GM10248 (cell line): ENCODE data around the gene KLK7.

Experiments
- CTCF ChIA-PET: fragments of 300-600 bp; sonication (Branson Sonifier 250); formaldehyde crosslinking; extraction: SDS; loops from one replicate; lab custom pipeline; 2021; ENCODE audit warnings: antibody characterized with exemption; lab: Yijun Ruan, JAX
- POLR2A ChIA-PET: fragments of 350-650 bp; sonication (Branson Sonifier 250); formaldehyde crosslinking; extraction: SDS; loops from one replicate; lab custom pipeline; 2020; ENCODE audit warnings: antibody characterized with exemption; lab: Yijun Ruan, JAX
- DNase-seq: peaks from one replicate; pipeline ENCODE4 v3.0.0; 2012; ENCODE audit errors: extremely low spot score
- TF ChIP-seq, protein P1 (sequence below): IDR thresholded peaks from 2 replicates; pipeline ENCODE4 v1.5.1; 2012; ENCODE audit warnings: mild to moderate bottlenecking, low read depth; ENCODE audit errors: extremely low read depth, missing control alignments, control extremely low read depth

Gene KLK7

DNA sequence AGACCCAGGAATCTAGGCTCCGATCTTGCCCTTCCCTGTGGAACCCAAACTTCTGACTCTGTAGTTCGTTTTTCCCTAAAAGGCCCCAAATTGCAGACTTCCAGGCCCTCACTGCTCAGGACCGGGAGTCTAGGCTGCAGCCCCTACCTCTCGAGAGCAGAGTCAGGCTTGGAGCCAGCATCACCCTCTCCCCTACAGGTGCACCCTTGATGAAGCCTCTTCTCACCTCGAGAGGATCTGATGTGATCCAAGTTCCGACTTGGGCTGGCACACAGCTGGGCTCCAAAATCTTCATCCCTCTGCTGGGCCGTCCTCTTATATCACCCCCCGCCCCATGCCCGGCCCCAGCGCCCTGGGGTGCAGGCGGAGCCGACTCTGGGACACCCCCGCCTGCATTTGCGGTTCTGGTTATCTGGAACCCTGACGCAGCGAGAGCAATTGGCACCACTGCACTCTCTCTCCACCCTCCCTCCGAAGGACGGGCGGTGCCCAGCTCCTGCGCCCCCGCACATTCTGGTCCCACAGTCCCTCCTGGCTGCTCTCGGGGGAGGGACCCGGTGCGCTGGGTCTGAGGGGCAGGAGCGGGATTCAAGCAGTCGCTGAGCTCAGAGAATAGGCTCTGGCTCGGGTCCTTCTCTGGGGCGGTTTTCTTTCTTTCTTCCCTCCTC lies at the start of gene KLK7:
KLK7 (minus strand) TSS at position 293 of the 668 bp plus-strand sequence. CDS start 1,518 bp downstream, outside the sequence.
- CTCF ChIA-PET, result no interaction called here
- TF ChIP-seq, protein P1, sequence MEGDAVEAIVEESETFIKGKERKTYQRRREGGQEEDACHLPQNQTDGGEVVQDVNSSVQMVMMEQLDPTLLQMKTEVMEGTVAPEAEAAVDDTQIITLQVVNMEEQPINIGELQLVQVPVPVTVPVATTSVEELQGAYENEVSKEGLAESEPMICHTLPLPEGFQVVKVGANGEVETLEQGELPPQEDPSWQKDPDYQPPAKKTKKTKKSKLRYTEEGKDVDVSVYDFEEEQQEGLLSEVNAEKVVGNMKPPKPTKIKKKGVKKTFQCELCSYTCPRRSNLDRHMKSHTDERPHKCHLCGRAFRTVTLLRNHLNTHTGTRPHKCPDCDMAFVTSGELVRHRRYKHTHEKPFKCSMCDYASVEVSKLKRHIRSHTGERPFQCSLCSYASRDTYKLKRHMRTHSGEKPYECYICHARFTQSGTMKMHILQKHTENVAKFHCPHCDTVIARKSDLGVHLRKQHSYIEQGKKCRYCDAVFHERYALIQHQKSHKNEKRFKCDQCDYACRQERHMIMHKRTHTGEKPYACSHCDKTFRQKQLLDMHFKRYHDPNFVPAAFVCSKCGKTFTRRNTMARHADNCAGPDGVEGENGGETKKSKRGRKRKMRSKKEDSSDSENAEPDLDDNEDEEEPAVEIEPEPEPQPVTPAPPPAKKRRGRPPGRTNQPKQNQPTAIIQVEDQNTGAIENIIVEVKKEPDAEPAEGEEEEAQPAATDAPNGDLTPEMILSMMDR, result no peak
- no peak for DNase-seq
- POLR2A ChIA-PET, result no interaction called here

GRCh38 chr19:51031880-51032225 lies 48.1 kb upstream of the KLK7 start:
- POLR2A ChIA-PET, result no interaction called here
- DNase-seq, result no peak
- CTCF ChIA-PET, result no interaction called here
- TF ChIP-seq, protein P1, result no peak

DNA sequence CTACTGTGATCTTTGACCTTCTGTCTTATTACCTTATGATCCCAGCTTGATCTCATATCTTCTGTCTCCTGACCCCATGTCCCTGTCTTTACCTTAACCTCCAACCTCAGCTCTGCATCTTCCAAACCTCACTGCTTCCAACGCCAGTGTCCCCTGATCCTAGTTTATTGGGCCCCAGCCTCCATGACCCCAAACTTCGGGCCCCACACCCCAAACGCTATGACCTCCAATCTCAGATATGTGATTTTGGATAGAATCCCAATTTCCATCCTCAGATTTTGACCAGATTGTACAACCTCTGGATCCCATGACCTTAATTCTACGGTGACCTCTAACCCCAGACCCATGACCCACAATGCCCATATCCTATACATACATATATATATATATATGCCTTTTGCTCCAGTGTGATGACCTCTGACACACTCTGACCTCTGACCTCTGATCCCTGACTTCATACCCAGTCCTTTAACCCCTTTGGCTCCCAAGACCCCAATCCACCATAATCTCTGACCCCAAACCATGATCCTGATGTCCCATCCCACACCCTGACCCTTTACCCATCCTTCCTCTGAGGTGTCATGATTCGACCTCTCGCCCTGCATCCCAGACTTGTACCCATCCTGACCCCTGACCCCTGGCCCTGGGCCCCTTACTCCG lies 47.6 kb upstream of the KLK7 start:
- CTCF ChIA-PET, result no interaction called here
- POLR2A ChIA-PET, result no interaction called here
- TF ChIP-seq, protein P1, result no peak
- no peak for DNase-seq

DNA sequence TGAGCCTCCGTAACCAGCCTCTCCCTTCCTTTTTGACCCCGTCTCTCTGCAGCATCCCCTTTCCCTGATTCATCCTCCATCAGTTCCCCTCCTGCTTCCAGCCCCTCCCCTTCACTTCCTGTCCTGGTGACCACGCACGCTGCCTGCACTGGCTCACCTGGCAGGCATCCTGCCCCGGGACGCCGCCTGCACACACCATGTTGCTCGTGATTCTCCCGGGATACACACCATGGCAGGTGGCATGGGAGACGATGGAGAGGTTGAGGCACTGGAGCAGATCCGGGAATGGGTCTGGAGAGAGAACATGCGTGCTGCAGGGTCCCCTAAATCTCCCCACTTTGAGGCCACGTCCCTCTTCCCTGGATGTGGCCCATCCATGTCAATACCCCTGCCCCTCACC lies 46.9 kb upstream of the KLK7 start:
- TF ChIP-seq, protein P1, result no peak
- CTCF ChIA-PET, result no interaction called here

GRCh38 chr19:51029718-51030117 lies 46.0 kb upstream of the KLK7 start:
- DNase-seq, result no peak
- ChIA-PET POLR2A (no interaction called here), CTCF (no interaction called here)
- TF ChIP-seq, protein P1, result no peak

More for the DNA sequence above, 46.9 kb upstream of the KLK7 start:
- no peak for DNase-seq
- POLR2A ChIA-PET, result no interaction called here

GRCh38 chr19:51027873-51028272 lies 44.2 kb upstream of the KLK7 start:
- POLR2A ChIA-PET, result interaction anchor here (0.6 kb wide), 1 partner anchor 600 kb away, joined by 6 read pairs; no protein-coding TSS in a partner anchor
- TF ChIP-seq, protein P1, result no peak
- no peak for DNase-seq
- CTCF ChIA-PET, result no interaction called here
